Spinal cord (tissue), 10 donors: ENCODE data around the gene HSD11B1. TPM values are rescaled to one million over a fixed set of nuclear protein-coding genes. Genes with fewer than 3 reads are reported as not detected.

Experiments
- DNase-seq, 6 donors: peaks; one replicate each; pipeline versions ENCODE4 v3.0.0 to v3.0.0-alpha.2; 2013 to 2015; ENCODE audit warnings: low spot score in 6 of 6, low read depth in 4 of 6
- H3K27ac ChIP-seq: one replicate; pipeline ENCODE4 v1.5.1; 2013; ENCODE audit warnings: low read depth, low read length, control low read depth
- H3K27me3 ChIP-seq: one replicate; pipeline ENCODE4 v1.6.1; 2013; ENCODE audit warnings: low read length; ENCODE audit not compliant: control insufficient read depth, insufficient read depth
- H3K36me3 ChIP-seq: one replicate; pipeline ENCODE4 v1.6.1; 2013; ENCODE audit warnings: low read length; ENCODE audit not compliant: control insufficient read depth, insufficient read depth
- H3K4me1 ChIP-seq: one replicate; pipeline ENCODE4 v1.6.1; 2013; ENCODE audit warnings: low read length; ENCODE audit not compliant: control insufficient read depth, insufficient read depth
- H3K4me3 ChIP-seq: one replicate; pipeline ENCODE4 v1.5.1; 2013; ENCODE audit warnings: low read depth, low read length, control low read depth
- H3K9me3 ChIP-seq: one replicate; pipeline ENCODE4 v1.6.1; 2013; ENCODE audit warnings: low read length; ENCODE audit not compliant: control insufficient read depth, insufficient read depth
- WGBS: methylation state at CpG from one replicate; pipeline ENCODE4 v1.1.5; 2013; ENCODE audit warnings: missing lambda C conversion rate; ENCODE audit not compliant: insufficient coverage; 5-methylcytosine and 5-hydroxymethylcytosine counted together
- polyA plus RNA-seq, 2 donors: library from polyadenylated mRNA; unstranded; fragments of 120-200 nt; gene quantifications; one replicate each; pipeline ENCODE4 v1.2.1, GENCODE V29; 2013; ENCODE audit not compliant: insufficient read length in 2 of 2
- total RNA-seq, 2 donors: library from RNA; depleted of rRNA in 1 of 2; stranded (reverse); fragments of 120-200 nt in 1 of 2; fragments of >200 nt in 1 of 2; gene quantifications; one replicate each; pipeline versions ENCODE4 v1.2.3 to v1.2.4, GENCODE V29; 2013 to 2014
- donor health status: healthy.

Gene HSD11B1
- total and polyA plus RNA-seq, 4 donors = 0.22 to 0.75 (median 0.39) TPM

DNA sequence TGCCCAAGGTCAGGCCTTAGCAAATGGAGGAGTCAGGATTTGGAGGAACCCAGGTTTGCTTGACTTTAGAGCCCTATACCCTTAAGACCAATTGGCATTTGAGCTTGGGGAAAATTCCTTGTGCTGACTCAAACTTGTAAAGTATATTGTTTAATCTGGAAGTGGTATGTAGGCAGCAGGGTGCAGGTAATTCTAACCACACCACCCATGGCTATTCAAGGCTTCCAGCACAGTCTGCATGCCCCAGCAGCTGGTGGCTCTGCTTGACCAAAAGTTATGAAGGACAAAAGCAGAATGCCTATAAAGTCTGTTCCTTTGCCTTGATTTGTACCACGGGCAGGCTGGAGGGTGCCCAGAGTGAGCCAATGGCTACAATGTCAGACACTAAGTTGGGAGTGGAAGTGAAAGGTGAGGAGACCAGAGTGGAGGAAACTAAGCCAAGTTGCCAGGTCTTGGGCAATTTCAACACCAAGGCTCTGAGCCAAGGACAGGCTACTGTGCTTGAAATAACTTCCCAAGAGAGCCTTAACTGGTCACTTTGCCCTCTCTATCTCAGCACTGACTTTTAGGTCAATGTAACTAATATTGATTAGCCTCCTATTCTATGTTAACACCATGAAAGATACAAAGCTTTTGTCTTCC is 34.1 kb upstream of the HSD11B1 start:
- no peak overlapping the region for H3K4me3 ChIP-seq
- 80% methylated on average over 1 of the region's 1 CpG for WGBS
- H3K27ac ChIP-seq = no peak overlapping the region
- H3K36me3 ChIP-seq = no peaks in the 10 kb centered on the region
- no peaks in the 10 kb centered on the region for H3K27me3 ChIP-seq
- no peak for DNase-seq
- H3K9me3 ChIP-seq = no peaks in the 10 kb centered on the region
- H3K4me1 ChIP-seq = peaks cover 8% of the 10 kb centered on the region

- 87% methylated on average over 5 of the region's 5 CpGs for WGBS
- Histone ChIP-seq H3K36me3 (no peaks in the 10 kb centered on the region), H3K27ac (no peak overlapping the region), H3K27me3 (peaks cover 4% of the 10 kb centered on the region), H3K9me3 (no peaks in the 10 kb centered on the region), H3K4me1 (peaks cover 16% of the 10 kb centered on the region), H3K4me3 (no peak overlapping the region)
- DNase-seq = no peak
These were observed 31.7 kb upstream of the HSD11B1 start for GRCh38 chr1:209672705-209673630.

DNA sequence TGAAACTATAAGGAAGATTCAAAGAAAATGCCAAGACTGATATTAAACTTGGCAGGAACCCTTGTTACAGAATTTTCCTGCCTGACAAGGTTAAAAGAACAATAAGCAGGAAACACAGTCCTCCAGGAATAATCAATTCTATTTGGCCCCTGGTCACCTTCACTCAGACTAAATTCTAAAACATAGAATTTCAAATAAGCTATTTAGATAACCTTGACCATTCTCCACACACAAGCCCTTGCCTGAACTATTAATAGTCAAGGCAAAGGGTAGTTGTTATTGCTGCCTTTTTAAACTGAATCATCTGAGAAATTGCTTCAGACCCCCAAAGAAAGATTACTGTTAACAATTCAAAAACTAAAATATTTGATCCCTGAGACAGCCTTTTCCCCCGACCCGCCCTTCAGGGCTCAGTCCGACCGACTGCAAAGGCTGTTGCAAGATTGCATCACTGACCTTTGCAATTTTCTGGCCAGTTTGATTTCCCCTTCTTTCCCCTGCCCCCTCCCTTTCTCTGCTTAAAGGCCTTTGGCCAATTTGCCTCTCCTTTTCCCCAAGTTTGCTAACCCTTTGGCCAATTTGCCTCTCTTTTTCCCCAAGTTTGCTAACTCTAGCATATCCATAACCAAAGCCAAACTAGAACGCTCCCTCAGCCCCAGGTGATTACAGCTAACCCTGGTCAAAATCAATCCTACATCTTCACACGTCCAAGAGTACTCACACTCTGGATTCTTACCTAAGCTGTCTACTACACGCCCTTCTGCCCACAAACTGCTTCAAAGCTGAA is 30.8 kb upstream of the HSD11B1 start:
- H3K9me3 ChIP-seq = no peaks in the 10 kb centered on the region
- DNase-seq = no peak
- H3K27ac ChIP-seq = no peak overlapping the region
- peaks cover 16% of the 10 kb centered on the region for H3K4me1 ChIP-seq
- peaks cover 4% of the 10 kb centered on the region for H3K27me3 ChIP-seq
- 75% methylated on average over 6 of the region's 7 CpGs for WGBS
- H3K4me3 ChIP-seq = no peak overlapping the region
- H3K36me3 ChIP-seq = no peaks in the 10 kb centered on the region

GRCh38 chr1:209674957-209675564 is 29.6 kb upstream of the HSD11B1 start, which contains the start of gene G0S2:
TSS of gene G0S2 (plus strand) at chr1:209675412. CDS start at chr1:209675685, 273 bp downstream.
- Histone ChIP-seq H3K27me3 (peaks cover 4% of the 10 kb centered on the region), H3K4me1 (peaks cover 16% of the 10 kb centered on the region), H3K36me3 (no peaks in the 10 kb centered on the region), H3K4me3 (peak within 1 kb of the TSS; percentile 41), H3K9me3 (no peaks in the 10 kb centered on the region), H3K27ac (peak within 1 kb of the TSS; percentile 58)
- DNase-seq = peak in 2 of 6 donors; percentile 43 to 77
- under 1% methylated on average over 46 of the region's 47 CpGs for WGBS

- Histone ChIP-seq H3K4me3 (peak overlapping the region; percentile 41), H3K36me3 (no peaks in the 10 kb centered on the region), H3K9me3 (no peaks in the 10 kb centered on the region), H3K27me3 (peaks cover 4% of the 10 kb centered on the region), H3K27ac (peak overlapping the region; percentile 58), H3K4me1 (peaks cover 16% of the 10 kb centered on the region)
- WGBS = 0% methylated on average over 30 of the region's 34 CpGs
- peak in 4 of 6 donors; percentile 23 to 81 (median 60) for DNase-seq
These were observed 29.0 kb upstream of the HSD11B1 start for GRCh38 chr1:209675565-209676154.

DNA sequence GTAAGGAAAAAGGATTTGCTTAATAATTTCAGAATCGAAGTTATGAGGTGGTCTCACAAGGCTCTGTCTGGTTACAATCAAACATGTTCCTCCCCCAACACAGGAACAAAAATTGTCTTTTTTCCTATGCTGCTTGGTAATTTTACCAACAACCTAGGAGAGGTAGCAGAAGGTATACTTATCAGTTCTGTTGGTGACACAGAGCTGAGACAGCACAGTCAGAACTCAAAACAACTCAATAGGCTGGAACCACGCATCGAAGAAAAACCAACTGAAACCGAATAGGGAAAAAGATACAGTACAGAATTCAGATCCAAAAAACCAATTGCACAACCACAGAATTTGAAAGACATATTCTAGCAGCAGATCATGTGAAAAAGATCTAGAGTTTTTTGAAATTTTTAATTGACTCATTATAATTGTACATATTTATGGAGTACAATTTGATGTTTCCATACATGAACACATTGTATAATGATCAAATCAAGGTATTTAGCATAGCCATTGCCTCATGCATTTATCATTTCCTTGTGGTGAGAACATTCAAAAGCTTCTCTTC is 25.6 kb upstream of the HSD11B1 start:
- Histone ChIP-seq H3K9me3 (no peaks in the 10 kb centered on the region), H3K4me3 (no peak overlapping the region), H3K36me3 (no peaks in the 10 kb centered on the region), H3K4me1 (peaks cover 16% of the 10 kb centered on the region), H3K27me3 (peaks cover 4% of the 10 kb centered on the region), H3K27ac (no peak overlapping the region)
- DNase-seq = no peak
- no CpG with 5 or more reads among the region's 4 CpGs for WGBS

- DNase-seq = peak in 2 of 6 donors; percentile 39 to 51
- Histone ChIP-seq H3K36me3 (no peaks in the 10 kb centered on the region), H3K27me3 (no peaks in the 10 kb centered on the region), H3K9me3 (no peaks in the 10 kb centered on the region), H3K27ac (no peak overlapping the region), H3K4me1 (peaks cover 5% of the 10 kb centered on the region), H3K4me3 (no peak overlapping the region)
- 32% methylated on average over 3 of the region's 4 CpGs for WGBS
These were observed 18.8 kb upstream of the HSD11B1 start for GRCh38 chr1:209685821-209686220.

GRCh38 chr1:209686322-209686721 is 18.3 kb upstream of the HSD11B1 start:
- Histone ChIP-seq H3K4me1 (peaks cover 5% of the 10 kb centered on the region), H3K4me3 (no peak overlapping the region), H3K36me3 (no peaks in the 10 kb centered on the region), H3K9me3 (no peaks in the 10 kb centered on the region), H3K27ac (no peak overlapping the region), H3K27me3 (no peaks in the 10 kb centered on the region)
- 100% methylated on average over 3 of the region's 4 CpGs for WGBS
- DNase-seq = no peak
